Hypothalamus (tissue), 51 donors: Measurements from ENCODE around the gene CSNK1G1.

Experiments
- DNase-seq, 51 donors: peaks; one replicate each; lab custom pipeline; 2025; lab: John Stamatoyannopoulos, UW

Gene CSNK1G1

GRCh38 chr15:64209680-64210334 is 146.2 kb downstream of the CSNK1G1 start:
- DNase-seq: no peak

GRCh38 chr15:64205202-64205601 is 150.8 kb downstream of the CSNK1G1 start:
- no peak for DNase-seq

- no peak for DNase-seq
Observed at GRCh38 chr15:64197425-64197824, 158.5 kb downstream of the CSNK1G1 start.

GRCh38 chr15:64193971-64194370 is 162.0 kb downstream of the CSNK1G1 start:
- no peak for DNase-seq

- DNase-seq: no peak
Observed at GRCh38 chr15:64191971-64192830, 163.8 kb downstream of the CSNK1G1 start.

- no peak for DNase-seq
Observed at GRCh38 chr15:64187396-64188191, 168.4 kb downstream of the CSNK1G1 start.

GRCh38 chr15:64185146-64185911 is 170.6 kb downstream of the CSNK1G1 start:
- no peak for DNase-seq

GRCh38 chr15:64182859-64183370 is 173.1 kb downstream of the CSNK1G1 start:
- no peak for DNase-seq

GRCh38 chr15:64180235-64180824 is 175.6 kb downstream of the CSNK1G1 start:
- peak in 20 of 51 donors; percentile 7 to 61 (median 32) for DNase-seq

GRCh38 chr15:64166102-64166890 is 189.7 kb downstream of the CSNK1G1 start:
- no peak for DNase-seq

- no peak for DNase-seq
Observed at GRCh38 chr15:64164436-64164835, 191.5 kb downstream of the CSNK1G1 start.

- DNase-seq: peak in 5 of 51 donors; percentile 19 to 35 (median 22)
Observed at GRCh38 chr15:64163659-64164362, 192.2 kb downstream of the CSNK1G1 start.

GRCh38 chr15:64162869-64163658 is 192.9 kb downstream of the CSNK1G1 start, which contains the start of gene PPIB:
Gene PPIB (minus strand): TSS chr15:64163022. CDS start chr15:64162986, 36 bp downstream.
- DNase-seq: peak; percentile 55 to 99 (median 97)

- peak in 3 of 51 donors; percentile 59 to 84 (median 78) for DNase-seq
Observed at GRCh38 chr15:64162478-64162868, 193.5 kb downstream of the CSNK1G1 start.

- DNase-seq: no peak
Observed at GRCh38 chr15:64161688-64162477, 194.1 kb downstream of the CSNK1G1 start.

GRCh38 chr15:64158363-64159134 is 197.4 kb downstream of the CSNK1G1 start:
- DNase-seq: no peak
